Activated T-cell treated with anti-CD3 and anti-CD28 coated beads, Interleukin-2, amount 50 U/mL, for 4 hours (primary cell): ENCODE data around the gene SMPDL3A. TPM values are rescaled to one million over a fixed set of nuclear protein-coding genes. Genes with fewer than 3 reads are reported as not detected.

Experiments used
- ATAC-seq, 2 donors: fragments of 200-7000 bp; cut with Tn5 transposase; one replicate each; pipeline ENCODE4 v1.10.0; 2021
- DNase-seq: peaks from one replicate; pipeline ENCODE4 v3.0.0-alpha.2; 2020
- H3K27me3 Mint-ChIP-seq: one replicate; pipeline ENCODE4 v1.8.0; 2021; ENCODE audit warnings: low read depth, mixed read lengths
- H3K36me3 Mint-ChIP-seq: one replicate; pipeline ENCODE4 v1.8.0; 2022; ENCODE audit warnings: mixed read lengths; ENCODE audit not compliant: insufficient read depth
- H3K4me1 Mint-ChIP-seq: one replicate; pipeline ENCODE4 v1.8.0; 2021; ENCODE audit warnings: low read depth, mixed read lengths
- H3K4me3 Mint-ChIP-seq: one replicate; pipeline ENCODE4 v1.8.0; 2021; ENCODE audit warnings: mild to moderate bottlenecking, moderate library complexity, mixed read lengths
- H3K9me3 Mint-ChIP-seq: one replicate; pipeline ENCODE4 v1.8.0; 2021; ENCODE audit warnings: mixed read lengths
- total RNA-seq, 3 donors: library from RNA; stranded (reverse); gene quantifications; one replicate each; pipeline ENCODE4 v1.2.1, GENCODE V29; 2021

SMPDL3A gene
- total RNA-seq, 3 donors from 2014 or later, result 0.22 TPM; not detected in 2

GRCh38 chr6:122787721-122788120 lies 1.3 kb upstream of the SMPDL3A start:
- DNase-seq (no peak), ATAC-seq (no peak)
- Mint-ChIP-seq H3K4me1 (peaks cover 10% of the 10 kb centered on the region), H3K36me3 (no peaks in the 10 kb centered on the region), H3K9me3 (no peaks in the 10 kb centered on the region), H3K27me3 (peaks cover 55% of the 10 kb centered on the region), H3K4me3 (no peak overlapping the region)

- Mint-ChIP-seq H3K4me3 (no peak overlapping the region), H3K9me3 (no peaks in the 10 kb centered on the region), H3K27me3 (peaks cover 59% of the 10 kb centered on the region), H3K4me1 (peaks cover 10% of the 10 kb centered on the region), H3K36me3 (no peaks in the 10 kb centered on the region)
- DNase-seq (no peak), ATAC-seq (no peak)
These were observed 850 bp upstream of the SMPDL3A start for GRCh38 chr6:122788208-122788607.

GRCh38 chr6:122788663-122789181 lies 336 bp upstream of the SMPDL3A start:
- Mint-ChIP-seq H3K9me3 (no peaks in the 10 kb centered on the region), H3K4me3 (peak overlapping the region; percentile 75), H3K4me1 (peaks cover 10% of the 10 kb centered on the region), H3K27me3 (peaks cover 59% of the 10 kb centered on the region), H3K36me3 (no peaks in the 10 kb centered on the region)
- DNase-seq, result no peak
- ATAC-seq, result no peak

GRCh38 chr6:122790028-122790422 lies 967 bp downstream of the SMPDL3A start:
- no peak for ATAC-seq
- peaks cover 10% of the 10 kb centered on the region for H3K4me1 Mint-ChIP-seq
- H3K4me3 Mint-ChIP-seq, result peak overlapping the region; percentile 75
- H3K27me3 Mint-ChIP-seq, result peaks cover 59% of the 10 kb centered on the region
- no peaks in the 10 kb centered on the region for H3K36me3 Mint-ChIP-seq
- H3K9me3 Mint-ChIP-seq, result no peaks in the 10 kb centered on the region
- DNase-seq, result no peak

GRCh38 chr6:122790423-122791309 lies 1.6 kb downstream of the SMPDL3A start:
- Mint-ChIP-seq H3K27me3 (peaks cover 61% of the 10 kb centered on the region), H3K4me1 (peaks cover 10% of the 10 kb centered on the region), H3K4me3 (peak overlapping the region; percentile 24), H3K36me3 (no peaks in the 10 kb centered on the region), H3K9me3 (no peaks in the 10 kb centered on the region)
- no peak for DNase-seq
- no peak for ATAC-seq

- H3K36me3 Mint-ChIP-seq, result no peaks in the 10 kb centered on the region
- H3K4me1 Mint-ChIP-seq, result peaks cover 10% of the 10 kb centered on the region
- no peaks in the 10 kb centered on the region for H3K9me3 Mint-ChIP-seq
- H3K27me3 Mint-ChIP-seq, result peaks cover 57% of the 10 kb centered on the region
- ATAC-seq, result no peak
- DNase-seq, result no peak
- no peak overlapping the region for H3K4me3 Mint-ChIP-seq
These were observed 2.2 kb downstream of the SMPDL3A start for GRCh38 chr6:122791310-122791679.

GRCh38 chr6:122792766-122793165 lies 3.7 kb downstream of the SMPDL3A start:
- H3K4me3 Mint-ChIP-seq, result no peak overlapping the region
- H3K36me3 Mint-ChIP-seq, result no peaks in the 10 kb centered on the region
- H3K4me1 Mint-ChIP-seq, result peaks cover 10% of the 10 kb centered on the region
- no peak for DNase-seq
- ATAC-seq, result no peak
- H3K9me3 Mint-ChIP-seq, result no peaks in the 10 kb centered on the region
- H3K27me3 Mint-ChIP-seq, result peaks cover 48% of the 10 kb centered on the region

- H3K4me3 Mint-ChIP-seq, result no peak overlapping the region
- no peaks in the 10 kb centered on the region for H3K4me1 Mint-ChIP-seq
- ATAC-seq, result no peak
- H3K36me3 Mint-ChIP-seq, result no peaks in the 10 kb centered on the region
- no peak for DNase-seq
- no peaks in the 10 kb centered on the region for H3K9me3 Mint-ChIP-seq
- H3K27me3 Mint-ChIP-seq, result peaks cover 11% of the 10 kb centered on the region
These were observed 8.5 kb downstream of the SMPDL3A start for GRCh38 chr6:122797537-122797936.

GRCh38 chr6:122798099-122798641 lies 9.1 kb downstream of the SMPDL3A start:
- Mint-ChIP-seq H3K9me3 (no peaks in the 10 kb centered on the region), H3K27me3 (peaks cover 5% of the 10 kb centered on the region), H3K4me3 (no peak overlapping the region), H3K4me1 (no peaks in the 10 kb centered on the region), H3K36me3 (no peaks in the 10 kb centered on the region)
- ATAC-seq (peak; percentile 66 to 80), DNase-seq (no peak)

- H3K9me3 Mint-ChIP-seq, result no peaks in the 10 kb centered on the region
- ATAC-seq (no peak), DNase-seq (no peak)
- H3K27me3 Mint-ChIP-seq, result peaks cover 4% of the 10 kb centered on the region
- H3K4me3 Mint-ChIP-seq, result no peak overlapping the region
- no peaks in the 10 kb centered on the region for H3K4me1 Mint-ChIP-seq
- no peaks in the 10 kb centered on the region for H3K36me3 Mint-ChIP-seq
These were observed 10.2 kb downstream of the SMPDL3A start for GRCh38 chr6:122799140-122799745.

- H3K27me3 Mint-ChIP-seq, result peaks cover 1% of the 10 kb centered on the region
- ATAC-seq, result no peak
- no peak overlapping the region for H3K4me3 Mint-ChIP-seq
- no peaks in the 10 kb centered on the region for H3K4me1 Mint-ChIP-seq
- no peaks in the 10 kb centered on the region for H3K9me3 Mint-ChIP-seq
- no peak for DNase-seq
- no peaks in the 10 kb centered on the region for H3K36me3 Mint-ChIP-seq
These were observed 11.0 kb downstream of the SMPDL3A start for GRCh38 chr6:122799916-122800686.

- no peaks in the 10 kb centered on the region for H3K9me3 Mint-ChIP-seq
- H3K27me3 Mint-ChIP-seq, result no peaks in the 10 kb centered on the region
- H3K36me3 Mint-ChIP-seq, result no peaks in the 10 kb centered on the region
- no peaks in the 10 kb centered on the region for H3K4me1 Mint-ChIP-seq
- DNase-seq (no peak), ATAC-seq (no peak)
- H3K4me3 Mint-ChIP-seq, result no peak overlapping the region
These were observed 11.8 kb downstream of the SMPDL3A start for GRCh38 chr6:122800906-122801305.

- Mint-ChIP-seq H3K36me3 (no peaks in the 10 kb centered on the region), H3K9me3 (no peaks in the 10 kb centered on the region), H3K4me1 (no peaks in the 10 kb centered on the region), H3K27me3 (no peaks in the 10 kb centered on the region), H3K4me3 (no peak overlapping the region)
- ATAC-seq, result no peak
- no peak for DNase-seq
These were observed 12.3 kb downstream of the SMPDL3A start for GRCh38 chr6:122801397-122801796.

GRCh38 chr6:122803171-122803661 lies 14.2 kb downstream of the SMPDL3A start:
- no peaks in the 10 kb centered on the region for H3K4me1 Mint-ChIP-seq
- no peak for ATAC-seq
- no peaks in the 10 kb centered on the region for H3K9me3 Mint-ChIP-seq
- no peaks in the 10 kb centered on the region for H3K36me3 Mint-ChIP-seq
- no peak for DNase-seq
- H3K4me3 Mint-ChIP-seq, result no peak overlapping the region
- no peaks in the 10 kb centered on the region for H3K27me3 Mint-ChIP-seq
